Adrenal gland (tissue), 12 donors: ENCODE data around the gene TYMP. TPM values are rescaled to one million over a fixed set of nuclear protein-coding genes. Genes with fewer than 3 reads are reported as not detected.

ENCODE experiments used
- DNase-seq, 7 donors: peaks; one replicate each; pipeline ENCODE4 v3.0.0-alpha.2; 2019 to 2020
- H3K27ac ChIP-seq, 5 donors: fragments of 200-600 bp; sonication (generic) in 4 of 5; 1 replicate in 3 of 5; 2 replicates in 2 of 5; pipeline versions ENCODE4 v1.5.1 to v1.8.0; 2016 to 2020; ENCODE audit warnings: mild to moderate bottlenecking in 1 of 5
- H3K27me3 ChIP-seq: fragments of 200-600 bp; 2 replicates; pipeline ENCODE4 v1.8.0; 2021
- H3K36me3 ChIP-seq, 2 donors: fragments of 200-600 bp; replicated peaks in 1 of 2; 1 replicate in 1 of 2; 2 replicates in 1 of 2; pipeline versions ENCODE4 v1.5.1 to v1.8.0; 2018 to 2022
- H3K4me1 ChIP-seq, 2 donors: fragments of 200-600 bp; replicated peaks in 1 of 2; 1 replicate in 1 of 2; 2 replicates in 1 of 2; pipeline versions ENCODE4 v1.5.1 to v1.8.0; 2018 to 2021
- H3K4me3 ChIP-seq, 4 donors: fragments of 200-600 bp; sonication (generic) in 3 of 4; one replicate each; pipeline ENCODE4 v1.5.1; 2016 to 2018
- H3K9me3 ChIP-seq, 3 donors: fragments of 200-600 bp; sonication (generic) in 1 of 3; replicated peaks in 1 of 3; 1 replicate in 2 of 3; 2 replicates in 1 of 3; pipeline versions ENCODE4 v1.5.1 to v1.8.0; 2016 to 2021
- POLR2A ChIP-seq, 2 donors: fragments of 450-650 bp; IDR thresholded peaks; one replicate each; pipeline ENCODE4 v1.6.1; 2017; ENCODE audit warnings: antibody characterized with exemption in 2 of 2, mild to moderate bottlenecking in 2 of 2, moderate library complexity in 1 of 2
- WGBS, 4 donors: extraction: QIAGEN DNeasy Blood & Tissue Kit in 2 of 4; methylation state at CpG; one replicate each; pipeline versions ENCODE4 v1.1.5 to v1.1.7; 2013 to 2017; 5-methylcytosine and 5-hydroxymethylcytosine counted together
- intact Hi-C, 2 donors: fragments of 100-400 bp; cut with DNase I; formaldehyde crosslinking; loops; one replicate each; pipeline versions ENCODE4 v1.14.1 to v1.15.0; 2022 to 2023
- polyA plus RNA-seq, 3 donors: library from polyadenylated mRNA; stranded (reverse); fragments of 200-250 nt in 2 of 3; fragments of 350-450 nt in 1 of 3; fragmentation: Illumina TruSeq in 1 of 3; extraction: RNeasy Lipid Tissue Mini Kit (QIAGEN cat#74804) in 1 of 3; gene quantifications; one replicate each; pipeline ENCODE4 v1.2.3, GENCODE V29; 2013 to 2014
- total RNA-seq, 9 donors: library from RNA; depleted of rRNA in 4 of 9; stranded (reverse); fragments of >200 nt in 4 of 9; fragments of 120-200 nt in 1 of 9; fragmentation: NEBNext Ultra II Directional in 1 of 9; extraction: Animal tissue kit (Norgen Biotek cat#: 25700) in 1 of 9; gene quantifications; one replicate each; pipeline versions ENCODE4 v1.1.0 to v1.2.4, GENCODE V29; 2013 to 2023
- TF ChIP-seq, protein P1 (sequence below), 6 experiments: fragments of 450-650 bp in 4 of 6; fragments of 200-600 bp in 2 of 6; sonication (generic) in 1 of 6; IDR thresholded peaks; 1 replicate in 5 of 6; 2 replicates in 1 of 6; pipeline versions ENCODE4 v1.5.1 to v1.8.0; 2016 to 2021; ENCODE audit warnings: antibody characterized with exemption in 6 of 6, mild to moderate bottlenecking in 2 of 6, moderate library complexity in 1 of 6
- donor health status: healthy with polysubstance abuse.
- donor health status: Bipolar disorder and iron deficiency.
- donor health status: DM: yes; HTN: yes; CAD: no.
- donor health status: DM: no; HTN: no; CAD: no.
- donor health status: DM: no; HTN: no; CAD: no.
- donor health status: DM: yes; HTN: yes; CAD: no.

TYMP gene
- total and polyA plus RNA-seq, 12 donors: 1.9 to 152 (median 64.5) TPM

DNA sequence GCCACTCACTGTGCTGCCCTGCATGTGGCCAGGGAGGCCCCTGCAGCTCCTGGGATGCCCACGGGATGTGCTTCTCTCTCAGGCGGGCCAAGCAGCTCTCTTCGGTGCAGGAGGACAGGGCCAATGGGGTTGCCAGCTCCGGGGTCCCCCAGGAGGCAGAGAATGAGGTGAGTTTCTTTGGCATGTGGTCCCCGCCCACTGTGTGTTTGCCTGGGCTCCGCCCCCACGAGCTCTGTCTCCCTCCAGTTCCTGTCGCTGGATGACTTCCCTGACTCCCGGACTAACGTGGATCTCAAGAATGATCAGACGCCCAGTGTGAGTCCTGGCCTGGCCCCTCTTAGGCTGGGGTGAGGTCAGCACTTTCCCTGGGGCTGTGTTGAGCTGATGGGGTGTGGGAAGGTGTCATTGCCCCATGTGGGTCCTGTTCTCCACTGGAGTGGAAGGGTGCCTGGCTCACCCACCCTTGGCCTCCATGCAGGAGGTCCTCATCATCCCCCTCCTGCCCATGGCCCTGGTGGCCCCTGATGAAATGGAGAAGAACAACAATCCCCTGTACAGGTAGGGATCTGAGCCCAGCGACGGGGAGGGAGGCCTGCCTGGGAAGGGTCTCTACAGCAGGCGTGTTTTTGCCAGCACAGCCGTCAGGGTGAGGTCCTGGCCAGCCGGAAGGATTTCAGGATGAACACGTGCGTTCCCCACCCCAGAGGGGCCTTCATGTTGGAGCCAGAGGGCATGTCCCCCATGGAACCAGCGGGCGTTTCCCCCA lies 12.1 kb downstream of the TYMP start:
- no peak for DNase-seq
- 86 to 91% (median 90%) methylated on average over 9 to 20 of the region's 20 CpGs for WGBS, 4 donors
- no peak overlapping the region for H3K27ac ChIP-seq
- no peaks in the 10 kb centered on the region for H3K9me3 ChIP-seq
- no peak for TF ChIP-seq POLR2A (IDR thresholded peaks at IDR 0.05)
- H3K36me3 ChIP-seq: peaks cover 0 to 40% of the 10 kb centered on the region in 2 donors
- no peaks in the 10 kb centered on the region for H3K27me3 ChIP-seq
- no peak overlapping the region for H3K4me3 ChIP-seq
- intact Hi-C loops: no loop called here
- no peaks in the 10 kb centered on the region for H3K4me1 ChIP-seq

DNA sequence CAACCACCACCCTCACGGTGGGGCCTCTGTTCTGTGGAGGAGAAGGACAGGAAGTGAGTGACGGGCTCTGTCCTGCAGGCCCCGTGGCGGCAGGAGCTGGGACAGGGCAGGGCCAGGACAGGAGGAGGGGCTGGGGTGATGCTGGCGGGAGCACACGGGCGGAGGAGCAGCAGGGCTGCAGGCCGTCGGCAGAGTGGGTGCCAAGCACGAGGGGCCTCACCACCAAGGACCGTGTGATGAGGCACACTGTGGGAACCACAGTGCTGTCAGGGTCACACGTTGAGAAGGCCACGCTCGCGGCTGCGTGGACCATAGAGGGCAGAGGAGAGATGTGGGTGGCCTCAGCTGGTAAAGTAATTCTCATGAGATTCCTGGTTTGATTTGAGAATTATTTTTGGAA lies 12.9 kb downstream of the TYMP start:
- peaks cover 0 to 32% of the 10 kb centered on the region in 2 donors for H3K36me3 ChIP-seq
- H3K27me3 ChIP-seq: no peaks in the 10 kb centered on the region
- DNase-seq: no peak
- no peak overlapping the region for H3K27ac ChIP-seq
- H3K9me3 ChIP-seq: no peaks in the 10 kb centered on the region
- intact Hi-C loops: no loop called here
- no peak overlapping the region for H3K4me3 ChIP-seq
- H3K4me1 ChIP-seq: no peaks in the 10 kb centered on the region
- 78 to 85% (median 83%) methylated on average over 15 to 16 of the region's 16 CpGs for WGBS, 4 donors
- TF ChIP-seq POLR2A (IDR thresholded peaks at IDR 0.05): no peak
- TF ChIP-seq, protein P1, sequence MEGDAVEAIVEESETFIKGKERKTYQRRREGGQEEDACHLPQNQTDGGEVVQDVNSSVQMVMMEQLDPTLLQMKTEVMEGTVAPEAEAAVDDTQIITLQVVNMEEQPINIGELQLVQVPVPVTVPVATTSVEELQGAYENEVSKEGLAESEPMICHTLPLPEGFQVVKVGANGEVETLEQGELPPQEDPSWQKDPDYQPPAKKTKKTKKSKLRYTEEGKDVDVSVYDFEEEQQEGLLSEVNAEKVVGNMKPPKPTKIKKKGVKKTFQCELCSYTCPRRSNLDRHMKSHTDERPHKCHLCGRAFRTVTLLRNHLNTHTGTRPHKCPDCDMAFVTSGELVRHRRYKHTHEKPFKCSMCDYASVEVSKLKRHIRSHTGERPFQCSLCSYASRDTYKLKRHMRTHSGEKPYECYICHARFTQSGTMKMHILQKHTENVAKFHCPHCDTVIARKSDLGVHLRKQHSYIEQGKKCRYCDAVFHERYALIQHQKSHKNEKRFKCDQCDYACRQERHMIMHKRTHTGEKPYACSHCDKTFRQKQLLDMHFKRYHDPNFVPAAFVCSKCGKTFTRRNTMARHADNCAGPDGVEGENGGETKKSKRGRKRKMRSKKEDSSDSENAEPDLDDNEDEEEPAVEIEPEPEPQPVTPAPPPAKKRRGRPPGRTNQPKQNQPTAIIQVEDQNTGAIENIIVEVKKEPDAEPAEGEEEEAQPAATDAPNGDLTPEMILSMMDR (IDR thresholded peaks at IDR 0.05): no peak

DNA sequence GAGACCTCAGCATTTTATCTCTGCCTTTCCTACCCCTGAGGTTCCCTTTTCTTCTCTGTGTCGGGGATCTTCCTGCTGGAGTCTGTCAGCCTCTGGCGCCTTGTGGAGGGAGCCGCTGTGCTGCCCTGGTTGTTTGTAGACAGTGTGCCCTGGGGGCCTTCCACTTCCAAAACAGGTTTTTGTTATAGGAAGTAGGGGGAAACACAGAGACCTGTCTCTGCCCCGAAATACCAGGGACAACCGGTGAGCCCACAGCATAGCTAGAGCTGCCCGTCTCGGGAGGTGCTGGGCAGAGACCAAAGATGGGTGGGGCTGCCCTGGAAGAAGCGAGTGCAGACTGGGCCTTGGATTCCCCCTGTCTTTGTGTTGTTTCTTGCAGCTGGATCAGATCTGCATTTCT lies 13.7 kb downstream of the TYMP start:
- intact Hi-C loops: no loop called here
- no peak for DNase-seq
- H3K4me1 ChIP-seq: no peaks in the 10 kb centered on the region
- H3K27ac ChIP-seq: no peak overlapping the region
- peaks cover 0 to 28% of the 10 kb centered on the region in 2 donors for H3K36me3 ChIP-seq
- 89 to 99% (median 95%) methylated on average over 6 to 8 of the region's 8 CpGs for WGBS, 4 donors
- no peaks in the 10 kb centered on the region for H3K9me3 ChIP-seq
- H3K4me3 ChIP-seq: no peak overlapping the region
- TF ChIP-seq, protein P1 (IDR thresholded peaks at IDR 0.05): no peak
- TF ChIP-seq POLR2A (IDR thresholded peaks at IDR 0.05): no peak
- no peaks in the 10 kb centered on the region for H3K27me3 ChIP-seq

DNA sequence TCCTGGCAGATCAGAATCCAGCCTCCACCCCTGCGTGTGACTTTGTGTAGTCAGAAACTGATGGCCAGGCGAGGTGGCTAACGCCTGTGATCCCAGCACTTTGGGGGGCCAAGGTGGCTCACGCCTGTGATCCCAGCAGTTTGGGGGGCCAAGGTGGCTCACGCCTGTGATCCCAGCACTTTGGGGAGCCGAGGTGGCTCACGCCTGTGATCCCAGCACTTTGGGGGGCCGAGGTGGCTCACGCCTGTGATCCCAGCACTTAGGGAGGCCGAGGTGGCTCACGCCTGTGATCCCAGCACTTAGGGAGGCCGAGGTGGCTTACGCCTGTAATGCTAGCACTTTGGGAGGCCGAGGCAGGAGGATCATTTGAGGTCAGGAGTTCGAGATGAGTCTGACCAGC lies 16.6 kb downstream of the TYMP start:
- Histone ChIP-seq H3K36me3 (peaks cover 0 to 9% of the 10 kb centered on the region in 2 donors), H3K4me3 (no peak overlapping the region), H3K27me3 (no peaks in the 10 kb centered on the region), H3K27ac (no peak overlapping the region), H3K4me1 (peaks cover 0 to 11% of the 10 kb centered on the region in 2 donors), H3K9me3 (no peaks in the 10 kb centered on the region)
- DNase-seq: no peak
- intact Hi-C loops: no loop called here
- 90 to 96% (median 94%) methylated on average over 8 to 15 of the region's 15 CpGs for WGBS, 4 donors
- TF ChIP-seq, protein P1 (IDR thresholded peaks at IDR 0.05): no peak
- TF ChIP-seq POLR2A (IDR thresholded peaks at IDR 0.05): no peak

DNA sequence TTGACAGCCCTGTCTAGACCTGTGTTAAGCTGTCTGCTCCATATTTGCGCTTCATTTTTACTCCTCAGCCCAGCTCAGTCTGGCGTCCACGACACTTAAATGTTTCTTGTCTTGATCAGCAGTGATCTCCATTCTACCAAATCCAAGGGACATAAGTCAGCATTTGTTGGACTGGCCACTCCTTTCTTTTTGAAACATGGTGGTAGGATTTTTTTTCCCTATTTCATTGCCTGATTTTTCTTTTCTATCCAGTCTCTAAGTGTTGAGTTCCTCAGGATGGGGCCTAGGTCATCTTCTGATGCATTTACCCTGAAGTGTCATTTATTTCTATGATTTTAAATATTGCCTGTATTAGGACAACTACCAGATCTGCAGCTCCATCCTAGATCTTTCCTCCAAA lies 20.9 kb downstream of the TYMP start:
- Histone ChIP-seq H3K36me3 (peaks cover 0 to 19% of the 10 kb centered on the region in 2 donors), H3K4me3 (peak overlapping the region in 1 of 4 donors; percentile 96), H3K27ac (peak overlapping the region in 4 of 5 donors; percentile 91 to 97 (median 93)), H3K4me1 (peaks cover 8 to 25% of the 10 kb centered on the region in 2 donors), H3K27me3 (no peaks in the 10 kb centered on the region), H3K9me3 (no peaks in the 10 kb centered on the region)
- DNase-seq: no peak
- intact Hi-C loops: no loop called here
- WGBS, 4 donors: 7 to 21% (median 16%) methylated on average over 3 of the region's 3 CpGs
- TF ChIP-seq, protein P1 (IDR thresholded peaks at IDR 0.05): no peak
- TF ChIP-seq POLR2A (IDR thresholded peaks at IDR 0.05): no peak
